Osteoblast (primary cell): Measurements from ENCODE around the gene RFC3. TPM values are rescaled to one million over a fixed set of nuclear protein-coding genes. Genes with fewer than 3 reads are reported as not detected.
"Not testable (repeated sequence)": the region's sequence is repeated elsewhere in the genome, so short reads cannot be mapped to it uniquely, and the experiment has no call there.

Experiments used
- DNase-seq: peaks from one replicate; pipeline ENCODE4 v3.0.0; 2011; ENCODE audit warnings: low spot score, mixed read lengths; ENCODE audit not compliant: insufficient read length; ENCODE audit errors: missing footprints
- H2AFZ ChIP-seq: 2 replicates; pipeline ENCODE4 v1.6.0; 2011; ENCODE audit warnings: mild to moderate bottlenecking, low read length
- H3K27ac ChIP-seq: 2 replicates; pipeline ENCODE4 v1.5.1; 2011; ENCODE audit warnings: mild to moderate bottlenecking, low read depth, low read length, moderate library complexity
- H3K27me3 ChIP-seq: 2 replicates; pipeline ENCODE4 v1.6.0; 2012; ENCODE audit warnings: mild to moderate bottlenecking, control low read depth, inconsistent platforms, low read length, moderate library complexity; ENCODE audit not compliant: insufficient read depth
- H3K36me3 ChIP-seq: 2 replicates; pipeline ENCODE4 v1.5.1; 2011; ENCODE audit warnings: mild to moderate bottlenecking, low read length, control low read depth, moderate library complexity; ENCODE audit not compliant: insufficient read depth
- H3K4me1 ChIP-seq: 2 replicates; pipeline ENCODE4 v1.5.1; 2011; ENCODE audit warnings: mild to moderate bottlenecking, low read length, control low read depth, moderate library complexity; ENCODE audit not compliant: insufficient read depth
- H3K4me2 ChIP-seq: 2 replicates; pipeline ENCODE4 v1.6.0; 2011; ENCODE audit warnings: mild to moderate bottlenecking, low read length; ENCODE audit not compliant: insufficient read depth
- H3K4me3 ChIP-seq: fragments of 200-600 bp; sonication (generic); 3 replicates; pipeline ENCODE4 v1.5.1; 2012; ENCODE audit warnings: mild to moderate bottlenecking, low read length, inconsistent platforms; ENCODE audit not compliant: insufficient read depth
- H3K79me2 ChIP-seq: 2 replicates; pipeline ENCODE4 v1.6.0; 2012; ENCODE audit warnings: mild to moderate bottlenecking, low read length, control low read depth, inconsistent platforms; ENCODE audit not compliant: insufficient read depth
- H3K9me3 ChIP-seq: 2 replicates; pipeline ENCODE4 v1.5.1; 2011; ENCODE audit warnings: low read depth, low read length, control low read depth
- H4K20me1 ChIP-seq: 2 replicates; pipeline ENCODE4 v1.6.0; 2012; ENCODE audit warnings: mild to moderate bottlenecking, low read length, control low read depth; ENCODE audit not compliant: insufficient read depth
- total RNA-seq: library from RNA; depleted of rRNA; stranded (reverse); fragments of >200 nt; gene quantifications from 2 replicates; pipeline ENCODE4 v1.2.3, GENCODE V29; 2012
- TF ChIP-seq, protein P1 (sequence below): IDR thresholded peaks from 2 replicates; pipeline ENCODE4 v1.5.1; 2011; ENCODE audit warnings: mild to moderate bottlenecking, low read depth, low read length, moderate library complexity; ENCODE audit errors: extremely low read depth

Gene RFC3
- total RNA-seq, 1 donor = 5.4 TPM

DNA sequence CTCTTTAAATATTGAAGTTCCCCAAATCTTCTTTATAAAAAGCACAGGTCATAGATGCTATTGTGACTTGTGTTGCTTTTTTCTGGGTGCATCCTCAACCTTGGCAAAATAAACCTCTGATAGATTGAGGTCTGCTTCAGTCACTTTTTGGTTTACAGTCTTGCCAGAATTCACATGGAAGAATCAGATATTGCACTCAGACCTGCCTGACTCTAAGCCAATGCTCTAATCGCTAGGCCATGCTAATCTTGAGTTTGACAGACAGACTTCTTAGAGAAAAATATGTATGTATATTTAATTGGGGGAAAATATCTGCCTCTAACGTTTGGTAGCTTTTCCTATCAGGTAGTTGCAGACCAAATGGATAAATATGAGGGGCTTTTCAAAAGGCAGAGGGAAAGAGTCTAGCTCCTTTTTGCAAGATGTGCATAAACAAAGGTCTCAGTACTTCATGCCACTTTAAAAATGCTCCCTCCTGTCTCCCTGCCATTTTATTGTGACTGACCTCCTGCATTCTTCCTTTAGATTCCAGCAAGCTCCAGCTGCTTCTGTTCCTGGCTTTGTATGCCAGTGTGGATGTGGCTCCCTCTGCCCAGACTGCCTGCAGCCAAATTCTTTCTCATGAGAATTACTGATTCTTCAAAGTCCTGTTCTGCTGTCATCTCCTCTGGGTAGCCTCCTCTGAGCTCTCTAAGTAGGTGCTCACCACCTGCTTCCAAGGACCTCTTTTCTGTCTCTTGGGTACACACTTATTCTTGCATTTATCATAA lies 42.4 kb upstream of the RFC3 start:
- no peaks in the 10 kb centered on the region for H3K9me3 ChIP-seq
- peaks cover 19% of the 10 kb centered on the region for H3K27me3 ChIP-seq
- H3K36me3 ChIP-seq = no peaks in the 10 kb centered on the region
- no peak overlapping the region for H3K4me2 ChIP-seq
- TF ChIP-seq, protein P1, sequence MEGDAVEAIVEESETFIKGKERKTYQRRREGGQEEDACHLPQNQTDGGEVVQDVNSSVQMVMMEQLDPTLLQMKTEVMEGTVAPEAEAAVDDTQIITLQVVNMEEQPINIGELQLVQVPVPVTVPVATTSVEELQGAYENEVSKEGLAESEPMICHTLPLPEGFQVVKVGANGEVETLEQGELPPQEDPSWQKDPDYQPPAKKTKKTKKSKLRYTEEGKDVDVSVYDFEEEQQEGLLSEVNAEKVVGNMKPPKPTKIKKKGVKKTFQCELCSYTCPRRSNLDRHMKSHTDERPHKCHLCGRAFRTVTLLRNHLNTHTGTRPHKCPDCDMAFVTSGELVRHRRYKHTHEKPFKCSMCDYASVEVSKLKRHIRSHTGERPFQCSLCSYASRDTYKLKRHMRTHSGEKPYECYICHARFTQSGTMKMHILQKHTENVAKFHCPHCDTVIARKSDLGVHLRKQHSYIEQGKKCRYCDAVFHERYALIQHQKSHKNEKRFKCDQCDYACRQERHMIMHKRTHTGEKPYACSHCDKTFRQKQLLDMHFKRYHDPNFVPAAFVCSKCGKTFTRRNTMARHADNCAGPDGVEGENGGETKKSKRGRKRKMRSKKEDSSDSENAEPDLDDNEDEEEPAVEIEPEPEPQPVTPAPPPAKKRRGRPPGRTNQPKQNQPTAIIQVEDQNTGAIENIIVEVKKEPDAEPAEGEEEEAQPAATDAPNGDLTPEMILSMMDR = no peak
- no peaks in the 10 kb centered on the region for H4K20me1 ChIP-seq
- H3K4me3 ChIP-seq = no peak overlapping the region
- no peak overlapping the region for H2AFZ ChIP-seq
- H3K4me1 ChIP-seq = no peaks in the 10 kb centered on the region
- no peaks in the 10 kb centered on the region for H3K79me2 ChIP-seq
- DNase-seq = peak; percentile 47
- H3K27ac ChIP-seq = no peak overlapping the region

GRCh38 chr13:33776239-33776881 lies 41.6 kb upstream of the RFC3 start:
- TF ChIP-seq, protein P1 = no peak

DNA sequence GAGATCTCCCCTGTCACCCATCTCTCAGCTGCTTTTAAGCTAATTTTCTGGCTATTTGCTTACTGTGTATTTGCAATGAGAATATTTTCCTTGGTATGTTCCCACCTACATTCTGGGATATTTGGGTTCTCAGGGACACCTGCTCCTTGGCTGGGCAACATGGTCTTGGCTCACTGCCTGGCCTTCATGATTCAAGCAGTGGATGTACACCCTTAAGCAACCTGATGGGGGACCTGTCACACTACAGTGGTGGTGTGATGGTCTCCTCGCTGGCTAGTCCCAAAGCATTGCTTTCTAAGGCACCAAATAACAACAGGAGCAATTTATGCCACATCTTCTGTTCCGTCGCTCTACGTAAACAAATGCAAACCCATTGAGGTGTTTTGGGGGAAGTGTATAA lies 35.3 kb upstream of the RFC3 start:
- Histone ChIP-seq H3K79me2 (no peaks in the 10 kb centered on the region), H2AFZ (no peak overlapping the region), H4K20me1 (no peaks in the 10 kb centered on the region), H3K27me3 (peaks cover 5% of the 10 kb centered on the region), H3K4me2 (no peak overlapping the region), H3K36me3 (no peaks in the 10 kb centered on the region), H3K4me3 (no peak overlapping the region), H3K4me1 (no peaks in the 10 kb centered on the region), H3K27ac (no peak overlapping the region), H3K9me3 (no peaks in the 10 kb centered on the region)
- TF ChIP-seq, protein P1 = no peak
- no peak for DNase-seq

More at GRCh38 chr13:33776239-33776881, 41.6 kb upstream of the RFC3 start:
- Histone ChIP-seq H3K79me2 (no peaks in the 10 kb centered on the region), H3K36me3 (no peaks in the 10 kb centered on the region), H3K4me1 (no peaks in the 10 kb centered on the region), H3K27ac (no peak overlapping the region), H3K4me3 (no peak overlapping the region), H4K20me1 (no peaks in the 10 kb centered on the region), H3K4me2 (no peak overlapping the region), H3K9me3 (no peaks in the 10 kb centered on the region), H2AFZ (no peak overlapping the region), H3K27me3 (peaks cover 19% of the 10 kb centered on the region)
- DNase-seq = no peak

GRCh38 chr13:33783212-33783611 lies 34.7 kb upstream of the RFC3 start:
- peak; percentile 58 for DNase-seq
- H3K4me1 ChIP-seq, H2AFZ ChIP-seq: not testable (repeated sequence)

More at GRCh38 chr13:33783212-33783611, 34.7 kb upstream of the RFC3 start:
- not testable (repeated sequence) for H4K20me1 ChIP-seq, H3K27ac ChIP-seq, H3K79me2 ChIP-seq, H3K36me3 ChIP-seq, H3K9me3 ChIP-seq, H3K4me3 ChIP-seq, H3K27me3 ChIP-seq, H3K4me2 ChIP-seq
